HG03108 (cell line): ENCODE data around the gene OAS3.
"Not testable (repeated sequence)": the region's sequence is repeated elsewhere in the genome, so short reads cannot be mapped to it uniquely, and the experiment has no call there.

Experiments
- ATAC-seq: cut with Tn5 transposase; IDR thresholded peaks from one replicate; pipeline ENCODE4 v1.9.1; 2021; ENCODE audit warnings: moderate library complexity; ENCODE audit not compliant: unreplicated experiment

OAS3 gene

GRCh38 chr12:112919121-112919520 is 19.2 kb upstream of the OAS3 start:
- ATAC-seq = no peak

GRCh38 chr12:112924986-112925385 is 13.3 kb upstream of the OAS3 start:
- peak; percentile 78 for ATAC-seq

GRCh38 chr12:112926416-112927033 is 11.7 kb upstream of the OAS3 start:
- ATAC-seq = not testable (repeated sequence)

DNA sequence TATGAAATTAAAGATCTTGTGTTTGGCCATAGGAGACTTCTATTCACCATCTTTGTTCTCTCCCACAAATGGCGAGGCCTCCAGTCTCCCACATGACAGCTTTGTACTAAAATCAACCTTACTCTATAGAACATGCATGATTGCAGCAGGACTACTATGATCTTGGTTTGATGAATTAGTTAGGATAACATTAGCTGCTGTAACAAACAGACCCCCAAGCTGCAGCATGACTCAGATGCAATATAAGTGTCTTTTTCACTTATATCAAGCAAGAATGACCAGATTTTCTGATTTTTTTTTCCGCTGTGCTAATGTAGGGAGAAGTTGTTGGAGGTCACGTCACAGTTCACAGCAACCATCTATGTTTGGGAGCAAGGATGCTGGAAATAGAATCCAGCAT is 10.8 kb upstream of the OAS3 start:
- no peak for ATAC-seq

GRCh38 chr12:112927925-112928324 is 10.3 kb upstream of the OAS3 start:
- ATAC-seq = no peak

DNA sequence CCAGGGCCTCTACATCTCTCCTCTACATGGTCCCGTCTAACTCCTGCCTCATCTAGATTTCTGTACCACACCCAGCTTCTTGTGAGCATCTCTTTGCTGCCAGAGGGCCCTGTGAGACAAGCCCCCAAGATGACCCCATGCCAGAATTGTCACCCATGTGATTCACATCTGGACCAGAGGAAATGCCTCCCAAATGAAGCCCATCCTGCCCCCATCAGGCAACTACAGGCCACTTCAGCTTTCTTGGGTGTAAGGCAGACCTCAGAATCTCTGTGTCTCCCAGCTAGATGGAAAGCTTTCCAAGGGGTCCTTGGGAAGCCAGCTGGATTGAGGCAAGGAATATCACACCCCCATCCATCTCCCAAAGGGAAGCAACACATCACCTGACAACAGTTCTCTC is 9.3 kb upstream of the OAS3 start:
- no peak for ATAC-seq

- ATAC-seq = no peak
Observed at GRCh38 chr12:112929715-112930114, 8.6 kb upstream of the OAS3 start.

GRCh38 chr12:112930350-112930749 is 7.9 kb upstream of the OAS3 start:
- ATAC-seq = no peak

DNA sequence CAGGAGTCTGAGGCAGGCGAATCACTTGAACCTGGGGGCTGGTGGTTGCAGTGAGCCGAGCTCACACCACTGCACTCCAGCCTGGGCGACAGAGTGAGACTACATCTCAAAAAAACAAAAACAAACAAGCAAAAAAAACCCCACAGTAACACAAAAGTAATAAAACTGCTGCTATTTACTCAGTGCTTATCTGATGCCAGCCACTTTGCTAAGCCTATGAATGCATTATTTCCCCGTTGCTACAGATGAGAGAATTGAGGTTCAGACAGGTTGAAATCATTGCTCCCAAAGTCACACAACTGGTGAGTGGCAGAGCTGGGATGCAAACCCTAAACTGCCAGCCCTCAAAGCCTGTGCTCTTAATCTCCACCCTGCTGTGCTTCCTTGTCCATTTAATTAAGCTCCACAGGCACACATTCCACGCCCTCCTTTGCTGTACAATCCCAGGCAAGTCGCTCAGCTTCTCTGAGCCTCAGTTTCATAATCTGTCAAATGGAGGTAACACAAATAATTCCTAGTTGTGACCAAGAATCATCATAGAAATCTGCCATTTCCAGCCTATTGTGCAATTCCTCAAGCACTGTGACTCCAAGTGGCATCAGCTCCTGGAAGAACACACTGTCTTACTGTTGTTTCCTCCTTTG is 5.7 kb upstream of the OAS3 start:
- no peak for ATAC-seq

DNA sequence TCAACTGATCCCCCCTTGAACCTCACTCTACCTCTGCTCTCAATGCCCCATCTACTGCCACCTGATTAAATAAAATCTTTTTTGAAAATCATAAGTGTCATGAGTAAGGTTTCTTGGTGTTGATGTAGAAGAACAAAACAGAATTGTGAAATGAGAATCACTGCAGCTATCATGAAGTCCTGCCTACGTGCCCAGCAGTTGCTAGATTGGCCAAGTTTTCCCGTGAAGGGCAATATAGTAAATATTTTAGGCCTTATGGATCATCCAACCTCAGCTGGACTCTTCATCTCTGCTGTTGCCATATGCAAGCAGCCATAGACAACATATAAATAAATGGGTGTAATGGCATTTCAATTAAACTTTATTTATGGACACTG is 5.2 kb upstream of the OAS3 start:
- ATAC-seq = no peak

- ATAC-seq = no peak
Observed at GRCh38 chr12:112936264-112936663, 2.0 kb upstream of the OAS3 start.

GRCh38 chr12:112936927-112937326 is 1.3 kb upstream of the OAS3 start:
- no peak for ATAC-seq

DNA sequence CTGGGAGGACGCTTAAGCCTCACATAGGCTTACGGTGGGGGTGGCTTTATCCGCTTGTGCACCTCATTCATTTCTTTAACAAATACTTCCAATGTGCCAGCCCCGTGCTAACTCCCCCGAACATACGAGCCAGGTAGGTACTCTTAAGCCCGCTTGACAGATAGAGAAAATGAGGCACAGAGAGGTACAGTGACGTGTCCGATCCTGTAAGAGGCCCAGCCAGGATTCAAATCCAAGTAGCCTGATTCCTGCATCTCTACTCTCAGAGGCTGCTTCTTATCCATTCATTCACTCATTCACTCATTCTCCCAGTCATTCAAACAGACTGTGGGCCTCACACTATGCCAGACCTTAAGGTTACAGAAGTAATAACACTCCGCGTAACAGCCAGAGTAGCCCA is 477 bp downstream of the OAS3 start:
- ATAC-seq = no peak

GRCh38 chr12:112939761-112940381 is 1.6 kb downstream of the OAS3 start:
- no peak for ATAC-seq

GRCh38 chr12:112941528-112942335 is 3.5 kb downstream of the OAS3 start:
- no peak for ATAC-seq

- ATAC-seq = no peak
Observed at GRCh38 chr12:112942572-112942971, 4.3 kb downstream of the OAS3 start.

DNA sequence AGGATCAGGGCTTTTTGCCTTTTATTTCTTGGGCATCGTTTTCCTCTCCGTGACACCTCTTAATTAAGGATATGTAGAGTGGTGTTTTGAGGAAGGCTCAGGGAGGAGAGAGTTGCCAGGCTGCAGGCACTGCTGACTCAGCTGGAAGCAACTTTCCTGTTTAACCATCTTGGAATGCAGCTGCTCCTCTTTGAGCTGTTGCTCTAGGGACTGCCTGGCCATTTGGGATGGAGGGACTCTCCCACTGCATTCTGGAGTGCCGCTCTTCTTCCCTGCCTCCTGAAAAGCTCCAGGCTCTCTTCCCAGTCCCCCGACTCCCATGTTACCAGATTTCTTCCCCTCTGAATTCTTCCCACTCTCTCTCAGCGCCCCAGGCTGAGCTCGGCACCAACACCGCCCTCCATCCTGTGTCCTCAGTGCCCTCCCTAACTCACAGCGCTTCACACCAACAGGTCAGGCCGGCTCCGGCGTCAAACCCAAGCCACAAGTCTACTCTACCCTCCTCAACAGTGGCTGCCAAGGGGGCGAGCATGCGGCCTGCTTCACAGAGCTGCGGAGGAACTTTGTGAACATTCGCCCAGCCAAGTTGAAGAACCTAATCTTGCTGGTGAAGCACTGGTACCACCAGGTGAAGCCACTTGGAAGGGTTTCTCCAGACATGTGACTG is 5.9 kb downstream of the OAS3 start:
- no peak for ATAC-seq

DNA sequence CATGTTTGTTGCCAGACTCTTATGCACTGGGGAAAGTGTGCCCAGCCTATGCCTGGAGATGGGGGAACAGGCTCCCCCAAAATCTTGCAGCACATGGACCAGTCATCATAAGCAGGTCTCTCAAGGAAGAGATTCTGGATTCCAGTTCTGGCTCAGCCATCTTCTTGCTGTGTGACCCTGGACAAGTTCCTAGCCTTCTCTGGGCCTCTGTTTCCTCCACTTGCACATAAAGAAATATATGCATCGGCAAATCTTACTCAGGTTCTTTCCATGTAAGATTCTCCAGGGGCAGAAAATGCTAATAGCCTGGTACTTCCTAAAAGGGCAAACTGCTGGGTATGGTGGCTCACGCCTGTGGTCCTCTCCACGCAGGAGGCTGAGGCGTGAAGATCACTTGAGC is 7.2 kb downstream of the OAS3 start:
- ATAC-seq = no peak

- ATAC-seq = no peak
Observed at GRCh38 chr12:112946236-112947000, 8.1 kb downstream of the OAS3 start.

DNA sequence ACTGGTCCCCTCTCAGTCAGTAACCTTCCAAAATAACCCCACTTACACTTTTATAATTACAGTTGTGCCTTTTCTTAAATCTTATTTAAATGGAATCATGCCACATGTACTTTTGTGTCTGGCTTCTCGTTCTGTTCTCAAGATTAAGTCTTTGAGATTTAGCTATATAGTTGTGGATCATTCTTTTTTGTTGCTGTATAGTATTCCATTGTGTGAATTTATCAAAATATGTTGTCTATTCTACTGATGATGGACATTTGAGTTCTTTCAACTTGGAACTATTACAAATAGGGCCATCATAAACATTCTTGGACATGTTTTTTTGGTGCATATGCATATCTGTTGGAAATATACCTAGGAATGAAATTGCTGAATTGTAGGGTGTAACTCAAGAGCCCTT is 9.0 kb downstream of the OAS3 start:
- ATAC-seq = no peak

DNA sequence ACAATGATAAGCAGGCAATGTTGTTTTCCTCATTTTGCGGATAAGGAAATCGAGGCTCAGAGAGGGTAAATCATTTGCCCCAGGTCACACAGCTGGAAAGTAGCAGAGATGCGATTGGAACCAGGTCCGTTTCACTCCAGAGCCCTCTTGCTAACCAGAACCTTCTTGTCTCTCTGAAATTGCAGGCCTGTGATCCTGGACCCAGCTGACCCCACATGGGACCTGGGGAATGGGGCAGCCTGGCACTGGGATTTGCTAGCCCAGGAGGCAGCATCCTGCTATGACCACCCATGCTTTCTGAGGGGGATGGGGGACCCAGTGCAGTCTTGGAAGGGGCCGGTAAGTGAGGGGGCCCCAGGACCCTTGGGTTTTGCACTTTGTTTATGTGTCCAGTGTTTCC is 9.5 kb downstream of the OAS3 start:
- ATAC-seq = no peak
